Nucleus accumbens (tissue), 56 donors: ENCODE measurements around the gene MYLK4.
A peak's percentile ranks its signal among the peaks of the same experiment; 100 is the strongest.

Experiments used
- DNase-seq, 56 donors: peaks; one replicate each; lab custom pipeline; 2025; lab: John Stamatoyannopoulos, UW

MYLK4 gene

GRCh38 chr6:2758980-2759379 is 8.3 kb upstream of the MYLK4 start:
- DNase-seq: no peak

GRCh38 chr6:2756687-2757224 is 6.0 kb upstream of the MYLK4 start:
- DNase-seq: no peak

- DNase-seq: no peak
These were observed 5.5 kb upstream of the MYLK4 start for GRCh38 chr6:2756241-2756640.

- no peak for DNase-seq
These were observed 4.7 kb upstream of the MYLK4 start for GRCh38 chr6:2755456-2755855.

GRCh38 chr6:2754911-2755310 is 4.2 kb upstream of the MYLK4 start:
- DNase-seq: no peak

GRCh38 chr6:2754393-2754792 is 3.7 kb upstream of the MYLK4 start:
- DNase-seq: no peak

- DNase-seq: no peak
These were observed 3.0 kb upstream of the MYLK4 start for GRCh38 chr6:2753743-2754142.

- DNase-seq: peak in 1 of 56 donors; percentile 38
These were observed 2.4 kb upstream of the MYLK4 start for GRCh38 chr6:2753110-2753489.

GRCh38 chr6:2752477-2753109 is 1.9 kb upstream of the MYLK4 start:
- no peak for DNase-seq

- DNase-seq: no peak
These were observed 1.1 kb upstream of the MYLK4 start for GRCh38 chr6:2751871-2752270.

GRCh38 chr6:2749969-2750600 is 637 bp downstream of the MYLK4 start:
- DNase-seq: peak in 38 of 56 donors; percentile 4 to 81 (median 38)

- DNase-seq: no peak
These were observed 2.5 kb downstream of the MYLK4 start for GRCh38 chr6:2748183-2748582.

GRCh38 chr6:2746557-2747061 is 4.1 kb downstream of the MYLK4 start:
- no peak for DNase-seq

GRCh38 chr6:2745246-2745645 is 5.5 kb downstream of the MYLK4 start:
- no peak for DNase-seq

- no peak for DNase-seq
These were observed 5.9 kb downstream of the MYLK4 start for GRCh38 chr6:2744778-2745177.

GRCh38 chr6:2744209-2744771 is 6.4 kb downstream of the MYLK4 start:
- peak in 20 of 56 donors; percentile 10 to 62 (median 32) for DNase-seq

GRCh38 chr6:2743280-2744208 is 7.2 kb downstream of the MYLK4 start:
- no peak for DNase-seq

- no peak for DNase-seq
These were observed 9.0 kb downstream of the MYLK4 start for GRCh38 chr6:2741756-2742155.

GRCh38 chr6:2740581-2740980 is 10.1 kb downstream of the MYLK4 start:
- DNase-seq: no peak

- no peak for DNase-seq
These were observed 11.4 kb downstream of the MYLK4 start for GRCh38 chr6:2739335-2739734.
